Activated CD4-positive, alpha-beta T cell treated with anti-CD3 and anti-CD28 coated beads for 36 hours (primary cell): ENCODE data around the gene TBC1D10A. TPM values are rescaled to one million over a fixed set of nuclear protein-coding genes. Genes with fewer than 3 reads are reported as not detected.
A peak's percentile ranks its signal among the peaks of the same experiment; 100 is the strongest.

ENCODE experiments used
- ATAC-seq: fragments of 200-7000 bp; cut with Tn5 transposase; one replicate; pipeline ENCODE4 v1.10.0; 2021; ENCODE audit warnings: mild to moderate bottlenecking, moderate library complexity
- CTCF ChIA-PET: fragments of 350-600 bp; sonication (Branson Sonifier 250); formaldehyde crosslinking; loops from one replicate; lab custom pipeline; 2021; ENCODE audit warnings: antibody characterized with exemption; lab: Charles Lee
- POLR2A ChIA-PET: fragments of 350-600 bp; sonication (Branson Sonifier 250); formaldehyde crosslinking; loops from one replicate; lab custom pipeline; 2021; ENCODE audit warnings: antibody characterized with exemption, inconsistent platforms; lab: Charles Lee
- DNase-seq: peaks from one replicate; pipeline ENCODE4 v3.0.0-alpha.2; 2020
- H3K27ac Mint-ChIP-seq: one replicate; pipeline ENCODE4 v1.8.0; 2021; ENCODE audit warnings: mixed read lengths
- H3K27me3 Mint-ChIP-seq: one replicate; pipeline ENCODE4 v1.8.0; 2021; ENCODE audit warnings: mixed read lengths
- H3K36me3 Mint-ChIP-seq: one replicate; pipeline ENCODE4 v1.8.0; 2021; ENCODE audit warnings: low read depth, mixed read lengths
- H3K4me1 Mint-ChIP-seq: one replicate; pipeline ENCODE4 v1.8.0; 2021; ENCODE audit warnings: mixed read lengths
- H3K4me3 Mint-ChIP-seq: one replicate; pipeline ENCODE4 v1.8.0; 2021; ENCODE audit warnings: mild to moderate bottlenecking, moderate library complexity, mixed read lengths
- H3K9me3 Mint-ChIP-seq: one replicate; pipeline ENCODE4 v1.8.0; 2021; ENCODE audit warnings: low read depth, mixed read lengths
- intact Hi-C, 2 experiments: fragments of 100-400 bp; cut with DNase I in 1 of 2; cut with micrococcal nuclease in 1 of 2; formaldehyde crosslinking; loops; one replicate each; pipeline versions ENCODE4 v1.14.2 to v1.15.1; 2022 to 2024; cut with DNase I, micrococcal nuclease
- total RNA-seq, 2 experiments: library from RNA; stranded (reverse); gene quantifications; one replicate each; pipeline ENCODE4 v1.2.3, GENCODE V29; 2021

Gene TBC1D10A
- total RNA-seq, 2 experiments from 2014 or later = 20.1 to 21.6 TPM

DNA sequence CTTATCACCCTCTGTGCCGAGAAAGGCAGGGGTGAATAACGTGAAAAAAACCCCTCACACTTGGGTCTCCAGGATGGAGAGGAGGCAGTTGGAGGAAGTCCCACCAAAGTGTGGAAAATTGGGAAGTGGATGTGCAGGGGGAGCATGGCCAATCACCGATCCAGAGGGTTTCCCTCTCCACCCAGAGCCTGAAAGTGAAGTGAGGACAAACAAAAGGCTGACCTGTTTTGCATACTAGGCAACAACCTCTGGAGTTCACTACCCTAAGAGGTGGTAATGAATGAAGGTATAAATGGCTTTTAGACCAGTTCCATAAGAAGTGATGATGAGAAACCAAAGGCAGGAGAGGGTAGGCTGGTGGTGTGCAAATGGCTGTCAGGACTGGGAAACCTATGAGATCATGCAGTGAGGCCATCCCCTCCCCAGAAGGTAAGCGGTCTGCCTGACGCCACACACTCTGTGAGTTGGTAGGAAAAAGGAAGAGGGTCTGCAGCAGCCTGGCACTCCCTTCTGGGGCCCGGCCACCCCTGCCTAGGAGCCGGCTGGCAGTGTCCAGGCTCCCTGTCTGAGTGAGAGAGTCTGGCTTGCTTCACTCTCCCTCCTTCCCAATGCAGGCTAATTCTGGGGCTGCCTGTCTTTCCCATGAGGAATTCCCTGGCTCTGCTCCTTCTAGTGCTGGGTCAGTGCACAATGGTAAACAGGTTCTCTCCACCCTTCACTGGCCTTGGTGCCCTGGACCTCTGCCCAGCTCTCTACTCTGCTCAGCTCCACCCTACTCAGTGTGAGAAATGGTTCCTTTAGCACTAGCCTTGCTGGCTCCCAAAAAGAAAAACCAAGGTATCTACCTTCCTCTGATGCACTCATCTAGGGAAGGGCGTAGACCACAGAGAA is 15.6 kb downstream of the TBC1D10A start:
- no peak for DNase-seq
- Mint-ChIP-seq H3K27ac (peak overlapping the region; percentile 82), H3K36me3 (peaks cover 25% of the 10 kb centered on the region), H3K9me3 (no peaks in the 10 kb centered on the region), H3K4me3 (no peak overlapping the region), H3K27me3 (no peaks in the 10 kb centered on the region), H3K4me1 (peaks cover 95% of the 10 kb centered on the region)
- CTCF ChIA-PET = interaction anchor here (0.6 to 4.5 kb wide), 8 partner anchors 8 to 982 kb away, joined by 3 to 19 read pairs (median 4); no protein-coding TSS in a partner anchor
- intact Hi-C loops = no loop called here
- POLR2A ChIA-PET = interaction anchor here (1.3 kb wide), 1 partner anchor 16 kb away, joined by 4 read pairs; the partner anchor contains the start of gene TBC1D10A
- ATAC-seq = no peak

GRCh38 chr22:30309951-30310741 is 16.6 kb downstream of the TBC1D10A start:
- no peaks in the 10 kb centered on the region for H3K27me3 Mint-ChIP-seq
- ChIA-PET POLR2A (no interaction called here), CTCF (interaction anchor here (0.7 to 1.5 kb wide), 11 partner anchors 12 to 96 kb away, joined by 3 to 9 read pairs (median 4); partner anchors contain the start of genes CASTOR1, RNF215 and TBC1D10A)
- peaks cover 95% of the 10 kb centered on the region for H3K4me1 Mint-ChIP-seq
- no peaks in the 10 kb centered on the region for H3K9me3 Mint-ChIP-seq
- intact Hi-C loops = loop anchor here in 1 of 2 experiments (5.0 kb wide), 1 partner anchor 282 kb away; the partner anchor contains the start of gene PES1
- no peak overlapping the region for H3K4me3 Mint-ChIP-seq
- peak overlapping the region; percentile 82 for H3K27ac Mint-ChIP-seq
- H3K36me3 Mint-ChIP-seq = peaks cover 18% of the 10 kb centered on the region
- peak; percentile 18 for ATAC-seq
- no peak for DNase-seq

GRCh38 chr22:30308518-30309230 is 18.1 kb downstream of the TBC1D10A start:
- Mint-ChIP-seq H3K27me3 (no peaks in the 10 kb centered on the region), H3K9me3 (no peaks in the 10 kb centered on the region), H3K4me3 (no peak overlapping the region), H3K27ac (peak overlapping the region; percentile 68), H3K36me3 (peaks cover 11% of the 10 kb centered on the region), H3K4me1 (peaks cover 95% of the 10 kb centered on the region)
- intact Hi-C loops = loop anchor here in 1 of 2 experiments (5.0 kb wide), 1 partner anchor 284 kb away; the partner anchor contains the start of gene PES1
- DNase-seq (peak; percentile 62), ATAC-seq (no peak)
- CTCF ChIA-PET = interaction anchor here (0.7 kb wide), 1 partner anchor 11 kb away, joined by 3 read pairs; no protein-coding TSS in a partner anchor
- POLR2A ChIA-PET = no interaction called here

DNA sequence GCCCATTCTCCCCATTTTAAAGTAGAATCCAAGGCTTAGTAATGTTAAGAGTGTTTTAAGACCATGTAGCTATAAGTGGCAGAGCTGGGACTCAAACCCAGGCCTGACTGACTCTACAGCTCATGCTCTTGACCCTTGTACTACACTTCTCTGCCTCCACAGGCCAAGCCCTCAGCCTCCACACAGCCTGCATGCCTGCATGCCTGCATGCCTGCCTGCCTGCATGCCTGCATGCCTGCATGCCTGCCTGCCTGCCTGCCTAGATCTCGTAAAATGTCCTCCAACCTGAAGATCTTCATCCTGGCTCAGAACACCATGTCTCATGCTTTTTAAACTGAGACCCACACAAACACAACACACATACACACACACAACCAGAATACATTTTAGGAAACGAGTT is 18.6 kb downstream of the TBC1D10A start:
- intact Hi-C loops = loop anchor here in 1 of 2 experiments (5.0 kb wide), 1 partner anchor 284 kb away; the partner anchor contains the start of gene PES1
- POLR2A ChIA-PET = no interaction called here
- ATAC-seq (no peak), DNase-seq (no peak)
- no peaks in the 10 kb centered on the region for H3K9me3 Mint-ChIP-seq
- no peaks in the 10 kb centered on the region for H3K27me3 Mint-ChIP-seq
- H3K4me3 Mint-ChIP-seq = no peak overlapping the region
- peaks cover 97% of the 10 kb centered on the region for H3K4me1 Mint-ChIP-seq
- peak overlapping the region; percentile 68 for H3K27ac Mint-ChIP-seq
- H3K36me3 Mint-ChIP-seq = peaks cover 16% of the 10 kb centered on the region
- CTCF ChIA-PET = no interaction called here

DNA sequence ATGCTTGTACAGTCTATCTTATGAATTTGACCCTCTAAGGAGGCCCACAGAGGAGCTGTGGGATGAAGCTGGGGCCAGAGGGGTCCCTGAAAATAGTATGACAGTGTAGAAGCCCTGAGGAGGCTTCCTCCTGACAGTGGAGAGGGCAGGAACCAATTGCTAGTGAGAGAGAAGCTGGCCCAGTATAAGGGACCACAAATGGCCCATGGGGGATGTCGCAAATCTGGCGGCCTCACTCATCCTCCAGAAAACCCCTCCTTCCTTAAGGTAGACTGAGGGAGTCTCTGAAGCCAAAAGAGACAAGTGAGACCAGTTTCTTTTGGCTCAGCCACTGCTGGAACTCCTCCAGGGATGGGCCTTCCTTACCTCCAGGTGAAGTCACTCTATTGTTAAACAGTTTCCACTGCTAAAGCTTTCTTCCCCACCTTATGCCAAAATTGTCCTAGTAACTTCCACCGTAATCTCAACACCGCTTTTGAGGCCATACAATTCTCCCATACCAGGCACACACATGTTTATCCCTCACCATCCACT is 19.6 kb downstream of the TBC1D10A start:
- intact Hi-C loops = loop anchor here in 1 of 2 experiments (2.0 to 5.0 kb wide), 2 partner anchors 20 to 285 kb away; partner anchors contain the start of genes PES1 and TBC1D10A
- Mint-ChIP-seq H3K9me3 (no peaks in the 10 kb centered on the region), H3K4me1 (peaks cover 97% of the 10 kb centered on the region), H3K36me3 (peaks cover 15% of the 10 kb centered on the region), H3K27me3 (no peaks in the 10 kb centered on the region), H3K27ac (peak overlapping the region; percentile 85), H3K4me3 (no peak overlapping the region)
- ChIA-PET CTCF (interaction anchor here (0.6 to 1.5 kb wide), 4 partner anchors 12 to 266 kb away, joined by 3 to 4 read pairs (median 3); partner anchors contain the start of gene MTFP1), POLR2A (interaction anchor here (0.6 kb wide), 1 partner anchor 20 kb away, joined by 3 read pairs; the partner anchor contains the start of gene TBC1D10A)
- no peak for ATAC-seq
- no peak for DNase-seq

GRCh38 chr22:30306627-30307011 is 20.1 kb downstream of the TBC1D10A start:
- Mint-ChIP-seq H3K4me1 (peaks cover 97% of the 10 kb centered on the region), H3K4me3 (peak overlapping the region; percentile 59), H3K9me3 (no peaks in the 10 kb centered on the region), H3K27ac (peak overlapping the region; percentile 85), H3K36me3 (peaks cover 15% of the 10 kb centered on the region), H3K27me3 (no peaks in the 10 kb centered on the region)
- CTCF ChIA-PET = interaction anchor here (0.6 to 2.0 kb wide), 4 partner anchors 13 to 266 kb away, joined by 3 to 10 read pairs (median 4); partner anchors contain the start of gene MTFP1
- POLR2A ChIA-PET = interaction anchor here (0.6 kb wide), 1 partner anchor 20 kb away, joined by 3 read pairs; the partner anchor contains the start of gene TBC1D10A
- ATAC-seq (no peak), DNase-seq (no peak)
- intact Hi-C loops = loop anchor here in 1 of 2 experiments (2.0 to 5.0 kb wide), 2 partner anchors 20 to 286 kb away; partner anchors contain the start of genes PES1 and TBC1D10A

DNA sequence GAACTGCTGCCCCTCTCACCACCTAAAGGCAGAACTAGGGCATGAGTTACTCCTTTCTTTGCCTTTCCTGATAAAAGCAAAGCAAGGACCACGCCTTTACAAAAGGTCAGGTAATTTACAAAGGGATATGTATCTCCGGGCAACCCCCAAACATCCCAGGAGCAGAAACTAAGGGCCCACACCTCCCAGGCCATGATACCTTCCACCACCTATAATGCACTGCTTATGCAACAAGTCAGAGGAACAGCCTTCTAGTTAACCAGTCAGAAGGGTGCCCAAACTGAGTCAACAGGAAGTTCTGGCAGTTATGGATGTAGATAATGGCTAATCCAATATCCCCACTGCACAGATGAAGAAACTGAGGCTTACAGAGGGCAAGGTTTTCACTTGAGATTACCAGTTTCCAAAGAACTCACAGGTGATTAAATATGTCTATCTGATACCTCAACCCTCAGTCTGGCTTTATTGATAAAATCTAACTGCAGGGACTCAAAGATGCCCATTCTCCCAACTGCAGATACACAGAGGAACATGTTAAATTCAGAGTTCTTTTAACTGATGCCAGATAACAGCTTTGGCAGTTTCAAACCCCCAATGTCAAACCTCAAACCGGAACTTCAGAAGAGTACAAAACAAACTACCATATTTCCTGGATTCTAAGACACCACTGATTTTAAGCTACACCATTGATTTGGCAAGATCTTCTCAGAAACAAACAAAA is 20.7 kb downstream of the TBC1D10A start:
- Mint-ChIP-seq H3K4me3 (peak overlapping the region; percentile 59), H3K4me1 (peaks cover 98% of the 10 kb centered on the region), H3K27ac (peak overlapping the region; percentile 85), H3K9me3 (no peaks in the 10 kb centered on the region), H3K27me3 (no peaks in the 10 kb centered on the region), H3K36me3 (peaks cover 20% of the 10 kb centered on the region)
- ATAC-seq (peak; percentile 73), DNase-seq (peak; percentile 46)
- POLR2A ChIA-PET = interaction anchor here (0.6 kb wide), 1 partner anchor 21 kb away, joined by 3 read pairs; the partner anchor contains the start of gene TBC1D10A
- CTCF ChIA-PET = interaction anchor here (0.6 to 2.0 kb wide), 3 partner anchors 18 to 968 kb away, joined by 3 to 10 read pairs (median 3); partner anchors contain the start of gene MTFP1
- intact Hi-C loops = loop anchor here in 1 of 2 experiments (1.0 to 5.0 kb wide), 3 partner anchors 21 to 286 kb away; partner anchors contain the start of genes PES1, SF3A1 and TBC1D10A

GRCh38 chr22:30305519-30305905 is 21.2 kb downstream of the TBC1D10A start:
- H3K36me3 Mint-ChIP-seq = peaks cover 22% of the 10 kb centered on the region
- ATAC-seq (peak; percentile 79), DNase-seq (peak; percentile 68)
- ChIA-PET CTCF (interaction anchor here (0.6 to 2.0 kb wide), 5 partner anchors 10 to 969 kb away, joined by 3 to 10 read pairs (median 4); no protein-coding TSS in a partner anchor), POLR2A (interaction anchor here (1.0 kb wide), 1 partner anchor 14 kb away, joined by 3 read pairs; no protein-coding TSS in a partner anchor)
- H3K4me3 Mint-ChIP-seq = peak overlapping the region; percentile 59
- peaks cover 97% of the 10 kb centered on the region for H3K4me1 Mint-ChIP-seq
- H3K9me3 Mint-ChIP-seq = no peaks in the 10 kb centered on the region
- peak overlapping the region; percentile 85 for H3K27ac Mint-ChIP-seq
- intact Hi-C loops = loop anchor here in 1 of 2 experiments (1.0 to 5.0 kb wide), 2 partner anchors 51 to 287 kb away; partner anchors contain the start of genes PES1 and SF3A1
- no peaks in the 10 kb centered on the region for H3K27me3 Mint-ChIP-seq
